ENCODE measurements around the gene KCNMA1. TPM values are rescaled to one million over a fixed set of nuclear protein-coding genes. Genes with fewer than 3 reads are reported as not detected.

KCNMA1 gene
- total RNA-seq, 2 donors from 2014 or later, result 29.1 to 37.9 TPM

DNA sequence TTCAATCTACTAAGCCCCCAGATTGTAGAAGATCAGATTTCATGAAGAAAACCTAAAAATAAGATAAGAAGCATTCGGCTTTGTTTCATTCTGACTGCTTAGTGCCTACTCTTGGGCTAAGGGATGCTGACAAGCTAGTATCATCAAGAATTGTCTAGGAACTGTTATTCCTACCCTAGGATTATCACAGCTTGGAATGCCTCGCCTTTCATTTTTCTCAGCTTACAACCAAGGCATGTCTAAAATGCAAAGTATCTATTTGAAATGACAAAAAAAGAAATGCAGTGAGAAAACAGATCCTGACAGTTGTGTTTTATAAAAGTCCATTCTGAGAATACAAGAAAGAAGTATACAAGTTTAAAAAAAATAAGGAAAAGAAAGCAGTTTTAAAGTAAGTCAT lies 441.0 kb downstream of the KCNMA1 start:
- intact Hi-C loops (cut with DNase I), result no loop called here
- no peaks in the 10 kb centered on the region for H3K9me3 ChIP-seq
- no peaks in the 10 kb centered on the region for H3K36me3 ChIP-seq
- no peaks in the 10 kb centered on the region for H3K27me3 ChIP-seq (replicated peaks; ENCODE audit: insufficient read depth)
- H3K4me3 ChIP-seq, result no peak overlapping the region
- 80% methylated on average over 2 of the region's 2 CpGs for WGBS
- H3K27ac ChIP-seq, result peak overlapping the region; percentile 54 to 64
- H3K4me1 ChIP-seq (replicated peaks), result peaks cover 6% of the 10 kb centered on the region
- TF ChIP-seq POLR2AphosphoS5 (IDR thresholded peaks at IDR 0.05) (no peak), POLR2A (IDR thresholded peaks at IDR 0.05) (no peak), CTCF (IDR thresholded peaks at IDR 0.05) (no peak)
- no peak for DNase-seq (ENCODE audit: low spot score)

DNA sequence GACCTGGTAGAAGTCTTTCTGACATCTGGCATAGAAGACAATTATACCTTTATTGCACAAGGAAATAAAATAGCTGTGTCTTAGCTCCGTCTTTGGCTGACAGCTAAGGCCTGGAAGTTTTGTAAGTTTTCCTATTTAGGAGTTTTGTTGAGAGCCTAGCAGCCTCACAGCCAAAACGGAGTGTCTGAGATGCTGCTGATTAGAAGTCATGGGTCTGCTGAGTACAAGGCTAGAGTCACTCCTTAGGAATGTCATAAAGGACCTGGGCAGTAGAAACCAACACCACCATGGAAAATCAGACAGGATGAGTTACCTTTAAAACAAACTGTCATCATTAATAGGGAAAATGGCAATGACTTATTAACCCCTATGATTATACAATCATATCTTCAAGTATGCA lies 442.5 kb downstream of the KCNMA1 start:
- Histone ChIP-seq H3K27me3 (replicated peaks; ENCODE audit: insufficient read depth) (no peaks in the 10 kb centered on the region), H3K9me3 (no peaks in the 10 kb centered on the region), H3K4me3 (no peak overlapping the region), H3K27ac (peak overlapping the region; percentile 54 to 65), H3K36me3 (no peaks in the 10 kb centered on the region), H3K4me1 (replicated peaks) (no peaks in the 10 kb centered on the region)
- 31% methylated on average over 2 of the region's 2 CpGs for WGBS
- peak; percentile 14 for DNase-seq (ENCODE audit: low spot score)
- intact Hi-C loops (cut with DNase I), result no loop called here
- no peak for TF ChIP-seq CTCF (IDR thresholded peaks at IDR 0.05)
- TF ChIP-seq POLR2A (IDR thresholded peaks at IDR 0.05), result no peak
- TF ChIP-seq POLR2AphosphoS5 (IDR thresholded peaks at IDR 0.05), result peak; percentile 79

DNA sequence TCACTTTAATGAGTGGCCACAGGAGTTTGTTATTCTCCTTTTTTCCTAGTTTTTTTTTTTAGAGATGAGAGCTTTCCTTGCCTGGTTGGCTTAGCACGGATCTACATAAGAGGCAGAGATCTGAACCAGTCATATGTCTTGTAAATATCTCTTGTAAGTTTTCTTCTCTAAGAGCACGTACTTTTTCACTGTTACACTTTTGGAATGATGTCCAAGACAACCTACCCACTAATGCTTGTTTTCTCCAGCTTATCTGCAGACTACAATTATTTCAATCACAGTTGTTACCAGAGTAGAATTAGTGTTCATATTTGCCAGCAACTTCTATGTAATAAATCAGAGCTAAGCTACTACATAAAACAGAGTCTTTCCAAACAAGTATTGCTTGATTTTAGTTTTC lies 444.6 kb downstream of the KCNMA1 start:
- no peak overlapping the region for H3K4me3 ChIP-seq
- WGBS, result 19% methylated on average over 2 of the region's 2 CpGs
- H3K27ac ChIP-seq, result peak overlapping the region; percentile 41 to 65
- no peaks in the 10 kb centered on the region for H3K27me3 ChIP-seq (replicated peaks; ENCODE audit: insufficient read depth)
- no peaks in the 10 kb centered on the region for H3K4me1 ChIP-seq (replicated peaks)
- H3K36me3 ChIP-seq, result no peaks in the 10 kb centered on the region
- DNase-seq (ENCODE audit: low spot score), result no peak
- intact Hi-C loops (cut with DNase I), result no loop called here
- no peaks in the 10 kb centered on the region for H3K9me3 ChIP-seq
- no peak for TF ChIP-seq POLR2AphosphoS5 (IDR thresholded peaks at IDR 0.05)
- TF ChIP-seq CTCF (IDR thresholded peaks at IDR 0.05), result no peak
- TF ChIP-seq POLR2A (IDR thresholded peaks at IDR 0.05), result no peak

DNA sequence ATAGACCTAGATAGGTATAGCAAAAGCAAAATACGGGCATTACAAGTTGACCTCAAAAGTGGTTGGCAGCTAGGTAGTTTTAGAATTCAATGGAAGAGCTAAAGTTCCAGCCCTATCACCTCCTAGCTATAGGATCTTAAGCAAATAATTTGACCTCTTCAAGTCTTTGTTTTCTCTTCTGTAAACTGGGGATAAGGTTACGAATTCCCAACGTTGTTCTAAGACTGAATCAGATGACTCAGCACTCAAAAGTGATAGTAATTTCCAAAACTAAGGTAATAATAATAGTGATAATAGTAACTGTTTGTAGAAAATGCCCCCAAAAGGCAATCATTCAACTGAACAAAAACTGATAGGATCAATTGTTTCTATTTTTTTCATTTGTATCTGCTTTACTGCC lies 445.2 kb downstream of the KCNMA1 start:
- Histone ChIP-seq H3K36me3 (no peaks in the 10 kb centered on the region), H3K27ac (peak overlapping the region; percentile 31 to 41), H3K4me1 (replicated peaks) (no peaks in the 10 kb centered on the region), H3K4me3 (no peak overlapping the region), H3K27me3 (replicated peaks; ENCODE audit: insufficient read depth) (no peaks in the 10 kb centered on the region), H3K9me3 (no peaks in the 10 kb centered on the region)
- TF ChIP-seq POLR2A (IDR thresholded peaks at IDR 0.05), result no peak
- TF ChIP-seq CTCF (IDR thresholded peaks at IDR 0.05), result no peak
- TF ChIP-seq POLR2AphosphoS5 (IDR thresholded peaks at IDR 0.05), result no peak
- DNase-seq (ENCODE audit: low spot score), result no peak
- intact Hi-C loops (cut with DNase I), result no loop called here
- WGBS, result 64% methylated on average over 3 of the region's 3 CpGs

DNA sequence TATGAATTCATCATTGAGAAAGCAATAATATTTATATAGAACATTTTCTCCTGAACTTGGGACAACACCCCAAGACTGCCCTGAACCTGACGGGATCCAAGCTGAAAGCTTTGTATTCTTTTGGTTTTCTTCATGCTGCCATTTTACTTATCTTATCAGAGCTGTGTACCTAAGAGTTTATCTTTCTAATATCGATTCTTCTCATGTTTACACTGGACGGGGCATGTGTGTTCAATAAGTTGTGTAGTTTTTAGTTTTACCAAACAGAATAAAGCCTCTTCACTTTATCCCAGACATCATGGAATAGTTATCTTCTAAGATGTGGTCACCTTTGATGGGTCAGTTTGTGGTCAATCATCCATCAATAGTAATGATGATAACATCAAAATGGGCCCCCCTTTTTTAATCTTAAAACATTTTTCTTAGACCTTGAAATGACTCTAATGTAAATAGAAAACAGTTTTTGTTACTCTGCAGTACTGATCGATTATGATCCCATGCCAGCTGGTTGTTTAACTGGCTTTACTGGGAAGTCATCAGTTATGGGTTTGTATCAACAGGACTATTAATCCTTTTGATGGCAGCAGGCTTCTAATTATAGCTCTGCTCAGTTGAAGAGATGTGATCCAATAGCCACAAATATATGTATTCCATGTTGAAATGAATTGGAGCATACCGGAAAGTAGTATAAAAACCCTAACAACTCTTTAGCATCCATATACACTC lies 446.1 kb downstream of the KCNMA1 start:
- DNase-seq (ENCODE audit: low spot score), result no peak
- Histone ChIP-seq H3K4me3 (no peak overlapping the region), H3K4me1 (replicated peaks) (no peaks in the 10 kb centered on the region), H3K27ac (no peak overlapping the region), H3K27me3 (replicated peaks; ENCODE audit: insufficient read depth) (no peaks in the 10 kb centered on the region), H3K9me3 (no peaks in the 10 kb centered on the region), H3K36me3 (no peaks in the 10 kb centered on the region)
- TF ChIP-seq POLR2A (IDR thresholded peaks at IDR 0.05), result no peak
- 73% methylated on average over 5 of the region's 5 CpGs for WGBS
- intact Hi-C loops (cut with DNase I), result no loop called here
